PFSK-1 (cell line): ENCODE measurements around the gene SDK1.

Experiments used
- FOXP2 ChIP-seq: optimal IDR thresholded peaks from 2 replicates; pipeline ENCODE3; 2011; ENCODE audit warnings: borderline replicate concordance, control low read depth, inconsistent platforms; ENCODE audit not compliant: insufficient read depth; ENCODE audit errors: extremely low read length, extremely low read depth
- POLR2AphosphoS5 ChIP-seq: IDR thresholded peaks from 2 replicates; pipeline ENCODE4 v1.6.1; 2012; ENCODE audit warnings: low read depth, mild to moderate bottlenecking, control low read depth, low read length, moderate library complexity
- SIN3A ChIP-seq: IDR thresholded peaks from 2 replicates; pipeline ENCODE4 v1.6.1; 2012; ENCODE audit warnings: mild to moderate bottlenecking, low read length, moderate library complexity, borderline replicate concordance; ENCODE audit not compliant: insufficient read depth
- TAF1 ChIP-seq: IDR thresholded peaks from 2 replicates; pipeline ENCODE4 v1.6.1; 2012; ENCODE audit warnings: low read length, control low read depth, borderline replicate concordance; ENCODE audit not compliant: insufficient read depth
- TF ChIP-seq, protein P1 (sequence below), 2 experiments: IDR thresholded peaks; 2 replicates each; pipeline versions ENCODE4 v1.6.1 to v1.8.0; 2011 to 2012; ENCODE audit warnings: low read depth in 2 of 2, low read length in 2 of 2, control low read depth in 1 of 2, inconsistent platforms in 1 of 2, mild to moderate bottlenecking in 1 of 2, moderate library complexity in 1 of 2; ENCODE audit not compliant: insufficient read depth in 1 of 2

The SDK1 gene

DNA sequence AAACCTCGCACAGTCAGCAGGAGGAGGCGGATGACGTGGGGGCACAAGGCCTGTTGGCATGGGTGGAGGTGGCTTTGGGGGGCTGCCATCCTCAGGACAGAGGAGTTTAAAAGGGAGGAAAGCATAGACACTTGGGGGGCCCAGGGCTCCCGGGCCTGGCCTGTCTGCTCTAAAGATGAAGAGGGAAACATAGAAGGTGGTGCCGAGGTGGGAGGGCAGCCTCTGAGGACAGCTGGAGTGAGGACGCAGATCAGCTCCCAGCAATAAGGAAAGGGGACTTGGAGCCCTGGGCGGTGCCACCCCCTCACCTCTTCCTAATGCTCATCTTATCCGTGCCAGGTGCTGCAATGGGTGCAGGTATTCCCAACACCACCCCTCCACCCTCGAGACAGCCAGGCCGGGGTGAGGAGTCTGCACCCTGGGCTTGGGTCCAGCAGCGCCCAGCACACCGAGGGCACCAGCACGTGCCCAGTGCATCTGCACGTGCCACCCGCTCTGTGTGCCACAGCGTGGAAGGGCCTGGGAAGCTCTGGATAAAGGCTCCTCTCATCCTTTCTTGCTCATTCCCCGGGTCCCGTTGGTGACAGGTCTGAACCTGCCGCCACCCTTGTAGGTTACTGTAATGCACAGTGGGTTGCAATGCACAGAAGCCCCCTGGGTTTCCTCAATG is 815.0 kb downstream of the SDK1 start:
- TF ChIP-seq SIN3A (no peak), TAF1 (no peak), FOXP2 (no peak), POLR2AphosphoS5 (no peak)
- TF ChIP-seq, protein P1, sequence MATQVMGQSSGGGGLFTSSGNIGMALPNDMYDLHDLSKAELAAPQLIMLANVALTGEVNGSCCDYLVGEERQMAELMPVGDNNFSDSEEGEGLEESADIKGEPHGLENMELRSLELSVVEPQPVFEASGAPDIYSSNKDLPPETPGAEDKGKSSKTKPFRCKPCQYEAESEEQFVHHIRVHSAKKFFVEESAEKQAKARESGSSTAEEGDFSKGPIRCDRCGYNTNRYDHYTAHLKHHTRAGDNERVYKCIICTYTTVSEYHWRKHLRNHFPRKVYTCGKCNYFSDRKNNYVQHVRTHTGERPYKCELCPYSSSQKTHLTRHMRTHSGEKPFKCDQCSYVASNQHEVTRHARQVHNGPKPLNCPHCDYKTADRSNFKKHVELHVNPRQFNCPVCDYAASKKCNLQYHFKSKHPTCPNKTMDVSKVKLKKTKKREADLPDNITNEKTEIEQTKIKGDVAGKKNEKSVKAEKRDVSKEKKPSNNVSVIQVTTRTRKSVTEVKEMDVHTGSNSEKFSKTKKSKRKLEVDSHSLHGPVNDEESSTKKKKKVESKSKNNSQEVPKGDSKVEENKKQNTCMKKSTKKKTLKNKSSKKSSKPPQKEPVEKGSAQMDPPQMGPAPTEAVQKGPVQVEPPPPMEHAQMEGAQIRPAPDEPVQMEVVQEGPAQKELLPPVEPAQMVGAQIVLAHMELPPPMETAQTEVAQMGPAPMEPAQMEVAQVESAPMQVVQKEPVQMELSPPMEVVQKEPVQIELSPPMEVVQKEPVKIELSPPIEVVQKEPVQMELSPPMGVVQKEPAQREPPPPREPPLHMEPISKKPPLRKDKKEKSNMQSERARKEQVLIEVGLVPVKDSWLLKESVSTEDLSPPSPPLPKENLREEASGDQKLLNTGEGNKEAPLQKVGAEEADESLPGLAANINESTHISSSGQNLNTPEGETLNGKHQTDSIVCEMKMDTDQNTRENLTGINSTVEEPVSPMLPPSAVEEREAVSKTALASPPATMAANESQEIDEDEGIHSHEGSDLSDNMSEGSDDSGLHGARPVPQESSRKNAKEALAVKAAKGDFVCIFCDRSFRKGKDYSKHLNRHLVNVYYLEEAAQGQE (IDR thresholded peaks at IDR 0.05; ENCODE audit: insufficient read depth in 1 of 2, low read depth in 2 of 2, low read length in 2 of 2): no peak

DNA sequence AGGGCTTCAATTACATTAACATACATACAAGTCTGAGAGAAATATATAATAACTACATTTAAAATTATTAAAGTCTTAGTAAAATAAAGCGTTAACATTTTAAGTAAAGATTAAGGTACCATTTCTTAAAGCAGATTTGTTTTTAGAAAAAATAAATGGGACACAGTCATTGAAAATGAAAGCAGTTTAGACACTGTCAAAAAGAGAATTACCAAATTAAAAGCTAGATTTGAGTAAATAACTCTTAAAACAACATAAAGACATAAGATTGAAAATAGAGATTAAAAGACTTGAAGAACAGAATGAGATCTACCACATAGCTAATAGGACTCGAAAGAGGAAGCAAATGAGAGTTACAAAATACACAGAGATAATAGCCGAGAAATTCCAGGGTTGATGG is 818.8 kb downstream of the SDK1 start:
- TF ChIP-seq POLR2AphosphoS5 (no peak), SIN3A (no peak), FOXP2 (no peak), TAF1 (no peak)
- TF ChIP-seq, protein P1 (IDR thresholded peaks at IDR 0.05; ENCODE audit: insufficient read depth in 1 of 2, low read depth in 2 of 2, low read length in 2 of 2): no peak

DNA sequence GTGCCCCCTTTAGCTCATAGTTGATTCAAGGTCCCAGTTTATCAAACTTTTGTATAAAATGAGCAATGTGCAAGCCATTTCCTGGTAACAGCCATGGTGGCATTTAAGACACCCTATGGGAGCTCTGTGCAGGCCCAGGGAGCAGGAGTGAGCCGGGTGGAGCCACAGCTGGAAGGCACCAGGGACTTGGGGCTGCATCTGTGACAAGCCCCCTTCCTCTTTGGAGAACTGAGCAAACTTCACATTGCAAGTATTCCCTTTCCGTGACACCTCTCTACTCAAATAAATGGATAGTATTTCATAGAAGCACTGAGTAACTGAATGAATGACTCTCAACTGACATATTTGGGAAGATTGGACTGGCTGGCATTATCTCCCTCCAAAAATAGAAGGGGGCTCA is 822.3 kb downstream of the SDK1 start:
- TF ChIP-seq SIN3A: no peak
- TF ChIP-seq TAF1: no peak
- no peak for TF ChIP-seq POLR2AphosphoS5
- TF ChIP-seq FOXP2: no peak
- TF ChIP-seq, protein P1 (IDR thresholded peaks at IDR 0.05; ENCODE audit: insufficient read depth in 1 of 2, low read depth in 2 of 2, low read length in 2 of 2): no peak

DNA sequence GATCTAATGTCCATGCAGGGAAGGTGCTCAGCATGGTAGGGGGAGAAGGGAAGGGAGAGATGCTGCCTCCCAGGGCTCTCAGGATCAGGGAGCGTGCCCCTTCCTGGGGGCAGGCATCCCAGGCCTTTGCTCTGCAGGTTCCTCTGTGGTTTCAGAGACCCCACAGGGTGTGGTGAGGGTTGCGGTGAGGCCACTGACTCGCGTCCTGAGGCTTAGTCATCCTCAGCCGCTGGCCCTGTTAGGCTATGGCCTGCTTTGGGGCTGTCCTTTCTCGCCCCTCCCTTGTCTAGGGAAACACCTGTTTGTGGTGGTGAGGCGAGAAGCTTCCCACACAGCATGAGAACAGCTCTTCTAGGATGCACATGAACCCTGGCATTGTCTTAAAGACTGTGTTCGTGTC is 822.8 kb downstream of the SDK1 start:
- TF ChIP-seq SIN3A: no peak
- TF ChIP-seq, protein P1 (IDR thresholded peaks at IDR 0.05; ENCODE audit: insufficient read depth in 1 of 2, low read depth in 2 of 2, low read length in 2 of 2): no peak
- TF ChIP-seq POLR2AphosphoS5: no peak
- no peak for TF ChIP-seq FOXP2
- TF ChIP-seq TAF1: no peak
